HG03103 (cell line): ENCODE results near the gene CACNA1I.

ENCODE experiments used
- ATAC-seq: cut with Tn5 transposase; IDR thresholded peaks from one replicate; pipeline ENCODE4 v1.9.1; 2021; ENCODE audit warnings: low read depth; ENCODE audit not compliant: unreplicated experiment

The CACNA1I gene

GRCh38 chr22:39664485-39665200 lies 94.1 kb downstream of the CACNA1I start:
- no peak for ATAC-seq

DNA sequence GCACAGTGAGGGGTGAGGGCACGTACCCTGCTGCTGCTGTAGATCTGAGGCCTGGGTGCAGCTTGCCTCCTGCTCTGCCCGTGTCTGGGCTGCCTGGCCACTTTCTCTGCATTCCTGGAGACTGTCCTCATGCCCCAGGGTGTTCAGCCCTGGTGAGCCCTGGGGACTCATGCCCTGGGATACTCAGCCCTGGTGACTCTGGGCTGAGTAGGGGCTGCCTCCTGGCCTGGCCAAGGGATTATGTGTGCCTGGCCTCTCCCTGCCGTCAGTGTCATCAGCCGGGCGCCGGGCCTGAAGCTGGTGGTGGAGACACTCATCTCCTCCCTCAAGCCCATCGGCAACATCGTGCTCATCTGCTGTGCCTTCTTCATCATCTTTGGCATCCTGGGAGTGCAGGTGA lies 94.7 kb downstream of the CACNA1I start:
- ATAC-seq: no peak

DNA sequence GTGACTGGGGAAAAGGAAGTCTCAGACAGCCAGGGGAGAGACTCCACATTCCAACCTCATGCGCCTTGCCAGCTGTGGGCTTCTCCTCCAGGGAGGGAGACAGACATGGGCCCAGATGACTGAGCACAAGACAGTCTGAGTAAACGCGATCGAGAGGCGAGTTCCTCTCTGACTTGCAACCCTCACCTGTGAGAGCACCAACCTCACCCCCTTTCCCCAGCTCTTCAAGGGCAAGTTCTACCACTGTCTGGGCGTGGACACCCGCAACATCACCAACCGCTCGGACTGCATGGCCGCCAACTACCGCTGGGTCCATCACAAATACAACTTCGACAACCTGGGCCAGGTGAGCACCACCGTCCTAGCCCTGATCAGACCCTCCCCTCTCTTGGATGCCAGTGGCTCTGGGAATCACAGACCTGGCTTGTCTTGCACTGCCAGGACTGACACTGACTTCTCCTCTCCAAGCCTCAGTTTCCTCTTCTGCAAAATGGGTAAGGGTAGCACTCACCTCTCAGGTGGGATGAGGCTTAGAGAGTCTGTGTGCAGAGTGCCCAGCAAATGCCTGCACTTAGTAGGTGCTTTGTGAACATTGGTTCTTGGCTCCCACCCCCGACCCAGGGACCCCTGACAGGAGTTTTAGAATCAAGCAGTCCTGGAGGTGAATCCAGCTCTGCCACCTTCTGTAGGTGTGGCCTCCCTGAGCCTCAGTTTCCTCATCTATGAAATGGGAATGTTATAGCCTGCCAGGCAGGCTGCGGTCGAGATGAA lies 95.3 kb downstream of the CACNA1I start:
- ATAC-seq: no peak

DNA sequence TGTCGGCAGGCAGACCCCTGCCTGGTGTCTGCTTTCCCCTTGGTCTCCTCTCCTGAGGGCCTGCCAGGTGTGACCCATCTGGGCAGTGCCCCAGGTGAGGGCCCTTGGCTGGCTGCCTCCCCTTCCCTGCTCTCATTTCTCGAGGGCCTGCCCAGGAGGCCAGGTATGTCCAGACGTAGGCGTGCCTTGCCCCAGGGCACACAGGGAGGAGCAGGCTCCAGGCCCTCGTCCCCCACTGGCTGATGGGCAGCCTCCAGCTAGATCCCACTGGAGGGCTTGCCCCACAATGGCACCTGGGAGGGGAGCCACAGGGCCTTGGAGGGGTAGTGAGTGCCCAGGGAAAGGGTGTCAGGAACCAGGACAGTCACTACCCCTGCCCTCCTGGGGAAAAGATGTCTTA lies 95.9 kb downstream of the CACNA1I start:
- no peak for ATAC-seq

DNA sequence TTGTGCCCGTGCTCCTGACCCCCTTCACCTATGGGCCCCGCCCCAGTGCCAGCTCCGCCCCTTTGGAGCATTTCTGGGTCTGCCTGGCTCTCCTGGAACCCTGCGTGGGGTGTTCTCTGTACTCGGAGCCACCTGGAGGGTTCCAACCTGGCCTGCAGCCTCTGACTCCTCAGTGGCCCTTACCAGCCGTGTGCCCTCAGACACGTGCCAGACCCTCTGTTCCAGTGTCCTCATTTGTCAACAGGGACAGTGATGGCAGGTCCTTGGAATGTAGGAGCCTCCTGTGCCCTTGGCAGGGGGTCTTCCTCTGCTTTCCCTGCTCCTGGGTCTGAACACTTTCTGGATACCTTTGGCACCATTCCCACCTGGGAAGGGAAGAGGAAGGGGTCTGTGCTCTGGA lies 96.4 kb downstream of the CACNA1I start:
- ATAC-seq: no peak

- no peak for ATAC-seq
Measured at GRCh38 chr22:39669432-39669831, 98.9 kb downstream of the CACNA1I start.

DNA sequence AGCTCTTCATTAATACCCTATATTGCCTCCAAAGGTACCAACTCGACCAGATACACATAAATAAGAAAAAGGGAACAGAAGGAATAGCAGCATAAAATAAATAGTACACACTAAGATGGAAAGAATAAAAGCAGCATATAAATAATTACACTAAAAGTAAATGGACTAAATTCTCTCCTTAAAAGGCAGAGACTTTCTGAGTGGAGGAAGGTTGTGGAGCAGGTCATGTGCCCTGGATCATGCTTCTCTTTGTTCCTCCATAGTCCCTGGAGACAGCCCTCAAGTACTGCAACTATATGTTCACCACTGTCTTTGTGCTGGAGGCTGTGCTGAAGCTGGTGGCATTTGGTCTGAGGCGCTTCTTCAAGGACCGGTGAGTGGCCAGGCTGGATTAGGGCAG lies 101.4 kb downstream of the CACNA1I start:
- no peak for ATAC-seq

DNA sequence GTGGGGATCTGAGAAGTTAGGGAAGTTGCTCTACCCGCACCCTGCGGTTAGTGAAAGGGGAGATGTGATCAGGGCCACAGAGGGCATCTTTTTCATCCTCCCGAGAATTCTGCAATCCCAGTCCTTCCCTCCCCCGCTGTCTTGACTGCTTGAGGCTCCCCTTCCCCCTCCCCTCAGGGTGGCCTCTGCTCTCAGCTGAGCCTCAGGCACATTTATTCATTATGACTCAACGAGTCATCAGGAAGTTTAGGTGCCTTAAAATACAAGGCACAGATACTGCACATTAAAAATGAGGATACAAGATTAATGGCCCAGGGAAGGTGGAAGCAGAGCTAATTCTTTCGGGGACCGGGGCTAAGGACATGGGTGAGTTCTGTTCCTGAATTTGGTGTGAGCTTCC lies 104.0 kb downstream of the CACNA1I start:
- ATAC-seq: no peak

GRCh38 chr22:39675947-39676346 lies 105.4 kb downstream of the CACNA1I start:
- no peak for ATAC-seq

GRCh38 chr22:39677967-39678366 lies 107.4 kb downstream of the CACNA1I start:
- ATAC-seq: no peak

GRCh38 chr22:39678862-39679490 lies 108.4 kb downstream of the CACNA1I start:
- ATAC-seq: no peak

- ATAC-seq: no peak
Measured at GRCh38 chr22:39679652-39680051, 109.1 kb downstream of the CACNA1I start.

- ATAC-seq: no peak
Measured at GRCh38 chr22:39680486-39680885, 109.9 kb downstream of the CACNA1I start.

DNA sequence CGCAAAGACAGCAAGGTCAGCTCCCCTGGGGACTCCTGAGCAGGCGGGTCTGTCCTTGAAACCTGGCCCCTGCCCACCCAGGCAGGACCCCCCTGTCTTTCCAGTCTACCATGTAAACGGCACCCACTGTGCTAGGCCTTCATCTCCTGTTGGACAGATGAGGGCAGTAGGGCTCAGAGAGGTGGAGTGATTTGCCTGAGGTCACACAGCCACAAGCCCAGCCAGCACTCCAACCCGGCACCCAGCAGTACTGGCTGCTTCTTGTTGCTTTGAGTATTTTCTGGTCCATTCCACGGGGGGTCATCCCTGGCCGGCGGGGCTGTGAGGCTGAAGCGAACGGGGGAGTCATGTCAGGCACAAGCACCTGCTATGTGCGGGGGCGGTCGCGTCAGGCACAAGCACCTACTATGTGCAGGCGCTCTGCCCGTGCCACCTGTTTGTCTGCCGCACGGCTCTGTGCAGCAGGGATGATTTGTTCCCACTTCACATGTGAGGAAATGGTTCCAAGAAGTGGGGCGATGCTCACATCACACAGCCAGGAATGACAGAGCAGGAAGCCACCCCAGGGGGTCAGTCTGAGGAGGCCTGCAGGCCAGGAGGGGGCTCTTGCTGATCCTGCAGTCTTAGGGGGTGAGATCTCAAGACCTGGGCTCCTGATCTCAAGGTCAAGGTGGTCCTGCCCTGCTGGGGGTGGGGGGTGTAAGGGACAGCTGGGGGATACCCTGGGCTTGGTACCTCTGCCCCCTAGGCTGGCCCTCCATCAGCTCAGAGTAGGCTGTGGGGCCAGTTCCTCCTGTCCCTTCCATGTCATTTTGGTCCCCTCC lies 110.7 kb downstream of the CACNA1I start:
- no peak for ATAC-seq

GRCh38 chr22:39682994-39683393 lies 112.4 kb downstream of the CACNA1I start:
- ATAC-seq: no peak

DNA sequence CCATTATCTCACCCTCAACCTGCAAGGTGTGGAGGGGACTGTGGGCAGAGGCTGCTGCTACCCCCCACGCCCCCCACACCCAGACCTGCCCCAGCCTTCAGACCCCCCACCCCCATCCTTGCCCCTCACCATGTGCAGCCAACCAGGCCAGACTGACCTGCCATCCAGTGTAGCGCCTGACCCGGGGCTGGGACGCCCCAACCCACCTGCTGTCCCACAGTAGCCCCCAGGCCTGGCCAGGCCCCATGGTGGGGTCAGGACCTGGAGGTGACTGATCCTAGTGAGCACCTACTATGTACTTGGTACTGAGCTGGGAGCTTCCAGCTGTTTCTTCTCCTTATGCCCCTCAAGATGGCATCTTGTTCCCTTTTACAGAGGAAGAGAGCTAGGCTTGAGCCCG lies 113.1 kb downstream of the CACNA1I start:
- no peak for ATAC-seq

DNA sequence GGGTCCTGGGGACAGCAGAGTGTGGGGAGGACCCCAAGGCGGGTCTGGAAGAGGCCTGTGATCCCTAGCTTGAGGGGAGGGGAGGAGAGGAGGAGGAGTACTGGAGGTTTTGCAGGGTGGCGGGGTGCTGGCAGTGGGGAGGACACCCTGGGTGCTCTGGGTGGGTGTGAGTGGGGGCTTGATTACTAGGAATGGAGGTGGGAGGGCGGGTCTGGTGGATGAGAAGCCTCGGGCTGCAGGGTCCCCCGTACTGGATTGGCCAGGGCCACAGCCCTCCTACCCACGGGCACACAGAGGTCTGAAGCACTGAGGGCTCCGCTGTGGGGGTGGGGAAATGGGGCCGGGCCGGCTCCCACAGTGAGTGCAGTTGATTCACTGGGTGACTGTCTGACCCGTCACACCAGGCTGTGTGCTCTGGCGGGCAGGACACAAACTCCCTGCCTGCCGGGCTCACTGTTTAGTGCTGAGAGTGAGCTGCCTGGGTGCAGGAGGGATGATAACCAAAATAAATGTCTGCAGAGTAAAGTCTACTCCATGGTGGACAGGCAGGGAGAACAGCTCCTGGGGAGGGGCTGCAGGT lies 114.2 kb downstream of the CACNA1I start:
- ATAC-seq: no peak

DNA sequence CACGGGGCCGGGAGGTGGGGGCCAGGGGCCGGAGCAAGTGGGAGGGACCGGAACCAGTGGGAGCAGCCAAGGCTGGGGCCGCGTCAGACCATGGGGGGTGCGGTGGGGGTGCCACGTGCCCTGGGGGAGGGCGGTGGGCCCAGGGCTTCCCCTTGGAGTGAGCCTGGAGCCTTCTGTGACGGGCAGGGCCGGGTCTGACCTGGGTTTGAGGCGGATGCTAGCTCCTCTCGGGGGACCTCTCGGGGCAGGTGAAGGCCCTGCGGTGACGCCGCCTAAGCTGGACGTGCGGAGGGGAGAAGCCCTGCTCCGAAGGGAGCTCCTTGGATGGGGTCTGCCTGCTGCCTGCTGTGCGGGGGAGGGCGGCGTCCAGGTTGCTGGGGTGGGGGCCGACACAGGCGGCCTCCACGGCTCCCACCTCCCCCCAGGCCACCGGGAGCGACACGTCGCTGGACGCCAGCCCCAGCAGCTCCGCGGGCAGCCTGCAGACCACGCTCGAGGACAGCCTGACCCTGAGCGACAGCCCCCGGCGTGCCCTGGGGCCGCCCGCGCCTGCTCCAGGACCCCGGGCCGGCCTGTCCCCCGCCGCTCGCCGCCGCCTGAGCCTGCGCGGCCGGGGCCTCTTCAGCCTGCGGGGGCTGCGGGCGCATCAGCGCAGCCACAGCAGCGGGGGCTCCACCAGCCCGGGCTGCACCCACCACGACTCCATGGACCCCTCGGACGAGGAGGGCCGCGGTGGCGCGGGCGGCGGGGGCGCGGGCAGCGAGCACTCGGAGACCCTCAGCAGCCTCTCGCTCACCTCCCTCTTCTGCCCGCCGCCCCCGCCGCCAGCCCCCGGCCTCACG lies 115.0 kb downstream of the CACNA1I start:
- no peak for ATAC-seq

- no peak for ATAC-seq
Measured at GRCh38 chr22:39686178-39686620, 115.6 kb downstream of the CACNA1I start.
